Activated CD4-positive, alpha-beta T cell treated with anti-CD3 and anti-CD28 coated beads, Interleukin-10, Interleukin-2, amounts not matched to agents 100 ng/mL and 50 ng/mL, durations not matched to agents 16 hours and 8 hours (primary cell): Measurements from ENCODE around the gene ZNF185.

Experiments
- DNase-seq: peaks from one replicate; pipeline ENCODE4 v3.0.0-alpha.2; 2020

ZNF185 gene

GRCh38 chrX:152918707-152919106 is 20.8 kb downstream of the ZNF185 start:
- no peak for DNase-seq

GRCh38 chrX:152923599-152923998 is 25.7 kb downstream of the ZNF185 start:
- no peak for DNase-seq

DNA sequence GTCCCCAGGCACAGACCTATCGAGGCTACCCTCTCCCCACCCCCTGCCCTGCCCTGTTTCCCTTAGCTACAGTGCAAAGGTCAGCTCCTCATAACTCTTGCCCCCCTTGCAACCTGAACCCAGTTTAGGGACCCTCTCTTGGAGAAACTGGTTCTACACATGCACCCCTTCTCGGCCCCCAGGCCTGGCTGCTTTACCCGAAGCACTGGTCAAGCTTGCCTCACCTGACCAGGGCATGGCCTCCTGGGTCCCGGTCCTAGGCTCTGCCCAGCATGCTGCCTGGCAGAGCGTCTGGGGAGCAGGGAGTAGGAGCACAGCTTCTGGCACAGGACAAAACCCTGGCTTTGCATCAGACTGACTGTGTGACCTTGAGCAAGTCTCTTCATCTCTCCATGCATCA is 28.0 kb downstream of the ZNF185 start:
- no peak for DNase-seq

- DNase-seq, result peak; percentile 80
Measured at GRCh38 chrX:152926279-152926678, 28.4 kb downstream of the ZNF185 start.

DNA sequence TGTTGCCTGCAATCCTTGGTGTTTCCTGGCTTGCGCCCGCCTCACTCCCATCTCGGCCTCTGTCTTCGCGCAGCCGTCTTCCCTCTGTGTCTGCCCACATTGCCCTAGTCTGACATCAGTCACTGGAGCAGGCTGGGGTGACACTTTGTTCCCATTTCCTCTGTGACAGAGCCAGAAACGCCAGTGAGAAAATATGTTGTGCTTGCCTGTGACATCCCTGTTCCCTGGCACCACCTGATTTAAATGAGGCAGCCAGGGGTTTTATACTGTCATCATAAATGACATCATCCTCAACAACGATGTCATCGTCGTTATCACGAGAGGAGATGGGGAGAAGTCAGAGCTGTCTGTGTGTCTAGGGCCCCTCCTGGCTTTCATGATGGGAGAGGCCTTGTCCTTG is 29.1 kb downstream of the ZNF185 start:
- no peak for DNase-seq

- no peak for DNase-seq
Measured at GRCh38 chrX:152927858-152928760, 30.2 kb downstream of the ZNF185 start.

GRCh38 chrX:152928761-152929400 is 31.0 kb downstream of the ZNF185 start:
- DNase-seq, result no peak

GRCh38 chrX:152929898-152930297 is 32.0 kb downstream of the ZNF185 start:
- DNase-seq, result no peak

DNA sequence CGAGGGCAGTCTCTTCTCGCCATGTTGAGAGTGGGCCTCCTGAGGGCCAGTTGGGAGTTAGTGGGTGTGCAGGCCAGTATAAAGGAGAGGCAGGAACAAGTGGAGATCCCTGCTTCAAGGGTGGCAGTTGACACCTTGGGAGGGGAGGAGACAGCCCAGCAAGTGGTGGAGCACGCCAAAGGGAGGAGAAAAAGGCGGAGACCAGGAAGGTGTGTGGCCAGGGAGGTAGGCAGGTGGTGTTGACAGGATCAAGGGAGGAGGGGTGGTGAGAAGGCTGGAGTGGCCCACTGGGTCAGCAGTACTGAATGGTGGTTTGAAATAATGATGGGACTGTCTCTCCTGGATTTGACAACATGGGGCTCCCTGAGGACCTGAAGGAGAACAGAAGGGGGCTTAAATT is 32.6 kb downstream of the ZNF185 start:
- no peak for DNase-seq

GRCh38 chrX:152932144-152932543 is 34.3 kb downstream of the ZNF185 start:
- no peak for DNase-seq

DNA sequence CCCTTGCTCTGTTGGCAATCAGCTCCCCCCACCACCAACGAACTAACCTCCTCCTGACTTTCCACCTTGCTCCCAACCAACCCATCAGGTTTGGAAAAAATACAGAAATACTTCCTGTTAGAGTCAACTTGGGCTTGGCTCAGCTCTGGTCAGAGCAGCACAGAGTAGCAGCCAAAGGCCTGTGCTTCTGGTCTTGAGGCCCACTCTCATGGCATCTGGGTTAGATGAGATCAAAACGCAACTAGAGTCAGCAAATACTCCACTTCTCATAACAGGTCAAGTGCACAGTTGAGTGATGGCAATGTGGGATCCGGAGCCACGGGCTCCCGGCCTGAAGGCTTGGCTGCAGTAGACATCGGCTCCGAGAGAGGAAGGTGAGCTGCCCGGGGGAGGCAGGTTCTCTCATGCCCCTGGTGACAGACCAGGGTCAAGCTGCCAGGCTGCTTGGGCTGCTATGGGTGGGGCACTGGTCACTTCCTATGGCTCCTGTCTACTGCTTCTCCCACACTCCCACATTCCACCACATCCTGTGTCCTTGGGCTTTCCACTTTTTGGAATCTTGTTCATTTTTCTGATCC is 34.8 kb downstream of the ZNF185 start:
- no peak for DNase-seq

- no peak for DNase-seq
Measured at GRCh38 chrX:152936306-152936705, 38.4 kb downstream of the ZNF185 start.

DNA sequence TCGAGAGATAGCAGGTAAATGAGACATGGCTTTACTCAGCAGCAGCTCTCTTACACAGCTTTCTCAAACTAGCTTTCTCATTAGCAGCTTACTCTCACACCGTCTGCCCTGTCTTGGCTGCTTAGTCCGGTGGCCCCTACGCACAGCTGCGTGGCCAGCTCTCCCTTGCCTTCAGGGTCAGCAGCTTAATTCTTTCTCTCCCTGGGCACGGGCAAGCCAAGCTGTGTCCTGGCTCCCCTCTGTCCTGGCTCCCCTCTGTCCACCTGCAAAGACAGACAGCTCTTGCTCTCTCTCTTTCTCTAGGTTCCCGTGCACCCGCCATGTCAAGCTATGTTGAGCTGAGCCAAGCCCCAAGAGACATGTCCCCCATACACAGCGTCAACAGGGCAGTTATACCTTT is 39.4 kb downstream of the ZNF185 start:
- DNase-seq, result no peak

- DNase-seq, result peak; percentile 93
Measured at GRCh38 chrX:152941328-152942076, 43.6 kb downstream of the ZNF185 start.

- no peak for DNase-seq
Measured at GRCh38 chrX:152942077-152942442, 44.2 kb downstream of the ZNF185 start.

DNA sequence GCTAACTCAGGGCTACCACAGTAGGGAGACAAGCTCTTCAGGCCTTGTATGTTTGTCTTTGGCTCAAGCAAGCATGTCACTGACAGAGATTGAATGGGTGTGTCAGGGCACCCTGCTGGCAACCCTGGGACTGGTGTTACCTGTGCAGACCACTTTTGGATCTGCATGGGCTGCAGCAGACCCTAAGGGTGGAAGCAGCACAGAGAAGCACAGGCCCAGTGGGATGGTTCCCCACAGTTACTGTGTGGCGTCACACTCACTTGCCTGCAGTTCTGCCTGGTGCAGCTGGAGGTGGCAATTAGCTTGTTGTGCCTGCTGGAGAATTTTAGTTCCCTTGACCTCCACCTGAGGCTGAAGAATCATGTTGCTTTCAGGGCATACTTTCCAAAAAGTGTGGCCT is 46.0 kb downstream of the ZNF185 start:
- no peak for DNase-seq

GRCh38 chrX:152945021-152945979 is 47.4 kb downstream of the ZNF185 start:
- no peak for DNase-seq

- no peak for DNase-seq
Measured at GRCh38 chrX:152946681-152947080, 48.8 kb downstream of the ZNF185 start.
